ENCODE data around the gene ALDH5A1. TPM values are rescaled to one million over a fixed set of nuclear protein-coding genes. Genes with fewer than 3 reads are reported as not detected.
"Not testable (repeated sequence)": the region's sequence is repeated elsewhere in the genome, so short reads cannot be mapped to it uniquely, and the experiment has no call there.

ALDH5A1 gene
- total RNA-seq, 2 experiments from 2014 or later = 180 to 260 TPM

- DNase-seq (ENCODE audit: low spot score) = no peak
- H3K79me2 ChIP-seq (ENCODE audit: insufficient read depth, low read depth, low read length) = no peaks in the 10 kb centered on the region
- H4K20me1 ChIP-seq (ENCODE audit: insufficient read depth, low read length) = no peaks in the 10 kb centered on the region
- peaks cover 96% of the 10 kb centered on the region for H3K36me3 ChIP-seq (ENCODE audit: insufficient read depth, low read length)
- TF ChIP-seq EZH2phosphoT487 (IDR thresholded peaks at IDR 0.05; ENCODE audit: borderline replicate concordance, low read depth, low read length) (no peak), CTCF (conservative IDR thresholded peaks at IDR 0.05; ENCODE audit: low read length) (no peak)
- H3K4me2 ChIP-seq (ENCODE audit: low read length) = no peak overlapping the region
- BruUV-seq (replicated peaks) = no TSS peak
- H2AFZ ChIP-seq (ENCODE audit: low read length) = no peak overlapping the region
- H3K4me3 ChIP-seq (ENCODE audit: low read depth, low read length, poor library complexity, severe bottlenecking) = no peak overlapping the region
- ChIA-PET CTCF (ENCODE audit: unreplicated experiment) (no interaction called here), POLR2A (no interaction called here)
- H3K9me2 ChIP-seq (ENCODE audit: insufficient read depth, low read length) = no peaks in the 10 kb centered on the region
- no peak overlapping the region for H3K27ac ChIP-seq (ENCODE audit: low read depth, low read length, poor library complexity, severe bottlenecking)
- intact Hi-C loops (cut with micrococcal nuclease; ENCODE audit: unreplicated experiment) = no loop called here
- peaks cover 20% of the 10 kb centered on the region for H3K4me1 ChIP-seq (ENCODE audit: insufficient read depth, low read length, poor library complexity, severe bottlenecking)
- H3K9me3 ChIP-seq (ENCODE audit: low read length) = peaks cover 16% of the 10 kb centered on the region; the same call in 1 of the 2 replicates
These were observed 12.2 kb downstream of the ALDH5A1 start for GRCh38 chr6:24506814-24507520.

DNA sequence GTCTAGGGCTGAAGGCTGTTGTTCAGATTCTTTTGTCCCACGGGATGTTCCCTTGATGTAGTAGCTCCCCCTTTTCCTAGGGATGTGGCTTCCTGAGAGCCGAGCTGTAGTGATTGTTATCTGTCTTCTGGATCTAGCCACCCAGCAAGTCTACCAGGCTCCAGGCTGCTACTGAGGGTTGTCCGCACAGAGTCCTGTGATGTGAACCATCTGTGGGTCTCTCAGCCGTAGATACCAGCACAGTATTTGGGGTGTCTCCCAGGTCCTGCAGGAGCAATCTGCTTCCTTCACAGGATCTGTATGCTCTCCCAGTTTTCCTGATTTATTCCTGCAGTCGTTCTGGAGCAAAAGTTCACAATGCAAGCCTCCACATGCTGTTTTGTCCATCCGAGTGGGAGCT is 17.2 kb downstream of the ALDH5A1 start:
- POLR2A ChIA-PET = interaction anchor here (7.3 to 18.0 kb wide), 2 partner anchors 11 to 16 kb away, joined by 86 to 586 read pairs; partner anchors contain the start of gene ALDH5A1
- H3K4me3 ChIP-seq (ENCODE audit: low read depth, low read length, poor library complexity, severe bottlenecking); CTCF ChIA-PET (ENCODE audit: unreplicated experiment); DNase-seq (ENCODE audit: low spot score); H4K20me1 ChIP-seq (ENCODE audit: insufficient read depth, low read length); H3K79me2 ChIP-seq (ENCODE audit: insufficient read depth, low read depth, low read length); H3K9me3 ChIP-seq (ENCODE audit: low read length); H3K4me2 ChIP-seq (ENCODE audit: low read length); BruUV-seq (replicated peaks); H2AFZ ChIP-seq (ENCODE audit: low read length); H3K9me2 ChIP-seq (ENCODE audit: insufficient read depth, low read length): not testable (repeated sequence)
- Histone ChIP-seq H3K36me3 (ENCODE audit: insufficient read depth, low read length) (peaks cover 84% of the 10 kb centered on the region), H3K27ac (ENCODE audit: low read depth, low read length, poor library complexity, severe bottlenecking) (peak overlapping the region; percentile 2), H3K4me1 (ENCODE audit: insufficient read depth, low read length, poor library complexity, severe bottlenecking) (peaks cover 61% of the 10 kb centered on the region)
- intact Hi-C loops (cut with micrococcal nuclease; ENCODE audit: unreplicated experiment) = loop anchor here (10.0 kb wide), 2 partner anchors 1513 to 1853 kb away; partner anchors contain the start of gene BTN3A2

GRCh38 chr6:24513602-24514001 is 18.8 kb downstream of the ALDH5A1 start:
- no peaks in the 10 kb centered on the region; the same call in 1 of the 2 replicates for H3K79me2 ChIP-seq (ENCODE audit: insufficient read depth, low read depth, low read length)
- no TSS peak for BruUV-seq (replicated peaks)
- H3K4me1 ChIP-seq (ENCODE audit: insufficient read depth, low read length, poor library complexity, severe bottlenecking) = peaks cover 77% of the 10 kb centered on the region
- peak overlapping the region; percentile 54 for H3K4me2 ChIP-seq (ENCODE audit: low read length)
- peak overlapping the region; percentile 24 for H3K4me3 ChIP-seq (ENCODE audit: low read depth, low read length, poor library complexity, severe bottlenecking)
- no peak overlapping the region for H2AFZ ChIP-seq (ENCODE audit: low read length)
- DNase-seq (ENCODE audit: low spot score) = peak; percentile 93
- intact Hi-C loops (cut with micrococcal nuclease; ENCODE audit: unreplicated experiment) = loop anchor here (1.0 to 10.0 kb wide), 4 partner anchors 14 to 1851 kb away; partner anchors contain the start of gene BTN3A2
- H3K36me3 ChIP-seq (ENCODE audit: insufficient read depth, low read length) = peaks cover 70% of the 10 kb centered on the region
- H3K9me2 ChIP-seq (ENCODE audit: insufficient read depth, low read length) = no peaks in the 10 kb centered on the region
- POLR2A ChIA-PET = interaction anchor here (7.3 to 18.0 kb wide), 2 partner anchors 9 to 17 kb away, joined by 86 to 586 read pairs; partner anchors contain the start of gene ALDH5A1
- no peaks in the 10 kb centered on the region for H4K20me1 ChIP-seq (ENCODE audit: insufficient read depth, low read length)
- H3K27ac ChIP-seq (ENCODE audit: low read depth, low read length, poor library complexity, severe bottlenecking) = peak overlapping the region; percentile 83
- CTCF ChIA-PET (ENCODE audit: unreplicated experiment) = interaction anchor here (0.9 to 2.3 kb wide), 3 partner anchors 10 to 19 kb away, joined by 4 to 14 read pairs (median 13); partner anchors contain the start of gene ALDH5A1
- H3K9me3 ChIP-seq (ENCODE audit: low read length) = no peaks in the 10 kb centered on the region
- TF ChIP-seq CTCF (conservative IDR thresholded peaks at IDR 0.05; ENCODE audit: low read length) (peak; percentile 60; the same call in 1 of the 2 replicates), EZH2phosphoT487 (IDR thresholded peaks at IDR 0.05; ENCODE audit: borderline replicate concordance, low read depth, low read length) (no peak)

All from OCI-LY7 (cell line).